ENCODE data around the gene MARCHF2.

MARCHF2 gene

DNA sequence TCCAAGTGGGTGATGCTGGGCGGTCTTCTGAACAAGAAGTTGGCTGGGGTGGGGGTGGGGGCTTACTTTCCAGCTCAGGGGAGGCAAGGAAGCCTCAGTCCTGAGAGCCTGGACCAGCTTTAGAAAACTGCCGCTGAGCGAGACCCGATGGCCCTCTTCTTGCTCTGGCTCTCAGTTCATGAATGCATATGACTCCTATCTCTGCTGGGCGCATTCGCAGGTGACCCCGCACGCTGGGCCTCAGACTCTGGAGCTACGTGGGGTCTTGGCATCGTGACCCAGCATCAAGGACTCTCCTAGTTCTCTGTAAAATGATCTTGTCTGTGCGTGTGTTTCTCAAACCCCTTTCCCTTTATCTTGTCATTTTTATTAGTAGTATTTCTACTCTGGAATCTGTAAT lies 69.6 kb downstream of the MARCHF2 start:
- DNase-seq: no peak

DNA sequence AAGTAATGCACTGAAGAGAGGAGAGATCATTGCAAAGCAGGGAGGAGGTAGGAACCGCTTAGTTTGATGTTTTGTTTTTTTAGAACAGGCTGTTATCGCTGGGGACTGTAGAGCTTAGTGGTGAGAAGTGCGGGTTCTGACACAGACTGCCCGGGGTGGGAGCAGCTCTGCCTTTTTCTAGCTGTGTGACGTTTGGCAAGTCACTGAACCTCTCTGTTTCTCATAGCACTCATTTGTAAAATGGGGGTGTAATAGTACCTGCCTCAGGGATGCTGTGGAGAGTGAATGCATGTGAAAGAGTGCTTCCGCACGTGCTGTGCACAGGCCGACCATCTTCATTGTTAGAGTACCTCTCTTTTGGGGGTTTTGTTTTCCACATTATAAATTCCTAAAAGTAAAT lies 70.1 kb downstream of the MARCHF2 start:
- DNase-seq: no peak

DNA sequence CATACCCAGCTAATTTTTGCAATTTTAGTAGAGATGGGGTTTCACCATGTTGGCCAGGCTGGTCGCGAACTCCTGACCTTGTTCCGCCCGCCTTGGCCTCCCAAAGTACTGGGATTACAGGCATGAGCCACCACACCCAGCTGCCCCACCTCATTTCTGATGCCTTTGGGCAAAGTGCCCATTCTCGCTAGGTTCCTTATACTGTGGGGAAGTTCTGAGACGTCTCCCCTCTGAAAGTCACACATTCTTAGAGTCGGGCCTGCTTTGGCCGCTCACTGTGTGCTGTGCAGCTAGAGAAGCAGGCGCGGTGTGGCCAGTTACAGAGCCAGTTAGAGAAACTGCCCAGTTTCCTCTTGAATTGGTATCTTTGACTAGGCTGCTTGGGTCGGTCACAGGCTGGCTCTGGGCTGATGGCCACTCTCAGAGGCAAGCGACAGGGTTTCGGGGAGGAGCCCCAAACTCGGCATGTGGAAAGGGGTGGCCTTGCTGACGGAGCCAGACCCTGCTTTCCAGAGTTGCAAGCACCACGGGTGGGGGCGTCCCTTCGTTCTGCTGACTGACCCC lies 71.3 kb downstream of the MARCHF2 start:
- DNase-seq: no peak

DNA sequence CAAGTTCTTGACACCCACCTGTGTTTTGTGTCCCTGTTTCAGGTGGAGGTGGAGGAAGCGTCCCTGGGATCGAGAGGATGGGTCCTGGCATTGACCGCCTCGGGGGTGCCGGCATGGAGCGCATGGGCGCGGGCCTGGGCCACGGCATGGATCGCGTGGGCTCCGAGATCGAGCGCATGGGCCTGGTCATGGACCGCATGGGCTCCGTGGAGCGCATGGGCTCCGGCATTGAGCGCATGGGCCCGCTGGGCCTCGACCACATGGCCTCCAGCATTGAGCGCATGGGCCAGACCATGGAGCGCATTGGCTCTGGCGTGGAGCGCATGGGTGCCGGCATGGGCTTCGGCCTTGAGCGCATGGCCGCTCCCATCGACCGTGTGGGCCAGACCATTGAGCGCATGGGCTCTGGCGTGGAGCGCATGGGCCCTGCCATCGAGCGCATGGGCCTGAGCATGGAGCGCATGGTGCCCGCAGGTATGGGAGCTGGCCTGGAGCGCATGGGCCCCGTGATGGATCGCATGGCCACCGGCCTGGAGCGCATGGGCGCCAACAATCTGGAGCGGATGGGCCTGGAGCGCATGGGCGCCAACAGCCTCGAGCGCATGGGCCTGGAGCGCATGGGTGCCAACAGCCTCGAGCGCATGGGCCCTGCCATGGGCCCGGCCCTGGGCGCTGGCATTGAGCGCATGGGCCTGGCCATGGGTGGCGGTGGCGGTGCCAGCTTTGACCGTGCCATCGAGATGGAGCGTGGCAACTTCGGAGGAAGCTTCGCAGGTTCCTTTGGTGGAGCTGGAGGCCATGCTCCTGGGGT lies 72.7 kb downstream of the MARCHF2 start:
- DNase-seq: no peak

DNA sequence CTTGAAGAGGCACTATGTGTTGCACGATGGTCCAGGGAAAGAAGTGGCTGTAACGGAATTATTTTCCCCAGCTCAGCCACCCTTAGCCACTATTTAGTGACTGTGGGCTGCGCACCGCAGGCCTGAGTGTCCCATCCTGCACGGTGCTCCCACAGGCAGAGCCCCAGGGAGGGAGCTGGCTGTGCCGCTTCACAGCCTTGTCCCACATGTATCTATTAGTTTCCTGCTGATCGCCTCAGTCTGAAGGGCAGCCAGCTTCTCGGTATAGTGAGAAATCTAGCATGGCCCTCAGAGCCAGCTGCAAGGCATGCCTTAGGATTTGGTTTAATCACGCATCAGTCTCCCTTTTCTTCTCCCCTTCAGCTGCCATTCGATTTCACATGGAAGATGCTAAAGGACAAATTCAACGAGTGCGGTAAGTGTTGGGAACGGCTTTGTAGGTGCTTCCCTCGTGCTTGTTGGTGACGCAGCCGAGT lies 73.6 kb downstream of the MARCHF2 start:
- no peak for DNase-seq

DNA sequence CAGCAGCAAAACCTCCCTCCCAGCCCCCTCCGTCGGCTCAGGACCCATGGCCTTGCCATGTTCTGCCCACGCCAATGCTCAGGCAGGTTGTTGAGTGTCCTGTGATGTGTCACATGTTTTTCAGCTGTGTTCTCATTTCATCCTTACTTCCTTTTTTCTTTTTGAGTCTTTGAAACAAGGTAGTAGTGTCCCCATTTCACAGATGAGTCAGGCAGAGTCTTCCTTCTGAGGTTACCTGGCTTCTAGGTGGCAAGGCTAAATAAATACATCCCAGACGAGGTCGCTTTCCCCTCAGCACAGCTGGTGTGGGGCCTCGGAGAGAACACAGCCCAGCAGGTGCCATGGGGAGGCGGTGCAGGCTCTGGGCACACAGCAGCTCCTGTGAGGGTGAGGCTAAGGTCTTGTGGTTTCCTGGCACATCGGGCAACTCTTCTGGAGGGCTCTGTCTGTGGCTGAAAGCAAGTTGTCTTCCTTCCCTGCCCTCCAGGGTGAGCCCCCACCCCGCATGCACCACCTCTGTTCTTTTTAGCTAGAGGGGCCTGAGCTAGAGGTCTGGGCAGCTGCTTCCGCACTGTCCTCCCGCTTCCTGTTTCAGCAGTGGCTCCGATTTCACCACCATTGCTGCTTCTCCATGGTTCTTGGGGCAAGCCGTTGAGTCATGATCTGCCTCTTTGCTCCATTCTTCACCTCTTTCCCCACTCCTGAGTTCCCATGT lies 74.2 kb downstream of the MARCHF2 start:
- no peak for DNase-seq

DNA sequence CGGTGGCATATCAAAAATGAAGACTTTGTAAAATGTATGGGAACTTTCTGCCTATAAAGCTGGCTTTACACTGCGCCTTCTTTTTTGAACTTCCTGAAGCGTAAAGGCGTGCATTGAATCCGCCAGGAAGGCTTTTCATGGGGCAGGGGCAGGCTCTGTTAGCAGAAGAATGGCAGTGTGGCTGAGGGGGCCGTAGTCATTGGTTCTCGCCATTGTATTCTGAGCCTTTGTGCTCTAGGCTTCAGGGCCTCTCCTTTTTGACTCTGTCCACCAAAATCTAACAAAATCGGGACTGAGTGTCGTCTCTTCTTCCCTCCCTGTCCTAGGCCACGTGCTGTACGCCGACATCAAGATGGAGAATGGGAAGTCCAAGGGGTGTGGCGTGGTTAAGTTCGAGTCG lies 75.3 kb downstream of the MARCHF2 start:
- no peak for DNase-seq
